ENCODE data around the gene PNPLA1.

DNA sequence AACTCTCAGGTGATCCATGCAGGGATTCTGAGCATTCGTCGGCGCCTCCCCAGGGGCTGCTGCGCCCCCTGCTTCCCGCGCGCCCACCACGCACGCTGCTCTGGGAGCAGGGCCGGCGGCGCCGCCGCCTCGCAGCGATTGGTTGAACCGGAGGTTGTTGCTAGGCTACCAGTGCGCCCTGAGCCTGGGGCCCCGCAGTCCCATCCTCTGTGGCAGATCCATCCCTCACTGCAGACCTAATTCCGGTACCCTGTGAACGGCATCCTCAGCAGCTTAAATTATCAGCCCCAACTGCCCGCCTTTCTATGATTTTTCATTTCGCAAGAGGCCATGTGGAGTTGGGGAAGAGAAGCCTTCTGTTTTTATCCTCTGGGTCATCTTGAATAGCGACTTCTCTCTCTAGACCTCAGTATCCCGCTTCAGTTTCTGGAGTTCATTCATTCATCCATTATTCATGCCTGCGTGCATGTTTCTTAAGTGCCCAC lies 15.4 kb downstream of the PNPLA1 start:
- TF ChIP-seq, protein P1, sequence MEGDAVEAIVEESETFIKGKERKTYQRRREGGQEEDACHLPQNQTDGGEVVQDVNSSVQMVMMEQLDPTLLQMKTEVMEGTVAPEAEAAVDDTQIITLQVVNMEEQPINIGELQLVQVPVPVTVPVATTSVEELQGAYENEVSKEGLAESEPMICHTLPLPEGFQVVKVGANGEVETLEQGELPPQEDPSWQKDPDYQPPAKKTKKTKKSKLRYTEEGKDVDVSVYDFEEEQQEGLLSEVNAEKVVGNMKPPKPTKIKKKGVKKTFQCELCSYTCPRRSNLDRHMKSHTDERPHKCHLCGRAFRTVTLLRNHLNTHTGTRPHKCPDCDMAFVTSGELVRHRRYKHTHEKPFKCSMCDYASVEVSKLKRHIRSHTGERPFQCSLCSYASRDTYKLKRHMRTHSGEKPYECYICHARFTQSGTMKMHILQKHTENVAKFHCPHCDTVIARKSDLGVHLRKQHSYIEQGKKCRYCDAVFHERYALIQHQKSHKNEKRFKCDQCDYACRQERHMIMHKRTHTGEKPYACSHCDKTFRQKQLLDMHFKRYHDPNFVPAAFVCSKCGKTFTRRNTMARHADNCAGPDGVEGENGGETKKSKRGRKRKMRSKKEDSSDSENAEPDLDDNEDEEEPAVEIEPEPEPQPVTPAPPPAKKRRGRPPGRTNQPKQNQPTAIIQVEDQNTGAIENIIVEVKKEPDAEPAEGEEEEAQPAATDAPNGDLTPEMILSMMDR (IDR thresholded peaks at IDR 0.05; ENCODE audit: low read length) = no peak
- no peak for TF ChIP-seq EZH2phosphoT487 (IDR thresholded peaks at IDR 0.05; ENCODE audit: low read length)
- no peak for TF ChIP-seq EZH2 (optimal IDR thresholded peaks at IDR 0.05; ENCODE audit: low read depth, low read length)
